ENCODE data around the gene AMY2A. TPM values are rescaled to one million over a fixed set of nuclear protein-coding genes. Genes with fewer than 3 reads are reported as not detected.
"Not testable (repeated sequence)": the region's sequence is repeated elsewhere in the genome, so short reads cannot be mapped to it uniquely, and the experiment has no call there.

AMY2A gene
- not detected in 2 replicates for polyA plus RNA-seq (2011; rRNA removed)
- polyA minus RNA-seq (2011; rRNA and poly(A)+ RNA removed), result not detected in 2 replicates

DNA sequence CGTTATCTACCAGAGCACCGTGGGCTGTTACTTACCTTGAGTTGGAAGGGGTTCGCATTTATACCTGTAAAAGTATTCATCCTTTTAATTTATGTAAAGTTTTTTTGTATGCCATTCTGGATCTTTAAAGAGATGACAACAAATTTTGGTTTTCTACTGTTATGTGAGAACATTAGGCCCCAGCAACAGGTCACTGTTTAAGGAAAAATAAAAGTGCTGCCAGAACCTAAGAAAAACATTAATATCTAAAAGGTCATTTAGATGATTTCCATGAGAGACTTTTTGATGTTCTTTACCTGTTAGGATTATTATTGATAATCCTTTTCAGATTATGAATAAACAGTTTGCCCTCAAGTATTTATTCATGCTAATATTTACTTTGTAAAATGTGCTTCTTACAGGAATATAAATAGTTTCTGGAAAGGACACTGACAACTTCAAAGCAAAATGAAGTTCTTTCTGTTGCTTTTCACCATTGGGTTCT is at the start of gene AMY2A:
Gene AMY2A (plus strand): TSS at position 434 of the 484 bp plus-strand sequence. CDS start 14 bp downstream, at position 448.
- CTCF ChIA-PET, result not testable (repeated sequence)

DNA sequence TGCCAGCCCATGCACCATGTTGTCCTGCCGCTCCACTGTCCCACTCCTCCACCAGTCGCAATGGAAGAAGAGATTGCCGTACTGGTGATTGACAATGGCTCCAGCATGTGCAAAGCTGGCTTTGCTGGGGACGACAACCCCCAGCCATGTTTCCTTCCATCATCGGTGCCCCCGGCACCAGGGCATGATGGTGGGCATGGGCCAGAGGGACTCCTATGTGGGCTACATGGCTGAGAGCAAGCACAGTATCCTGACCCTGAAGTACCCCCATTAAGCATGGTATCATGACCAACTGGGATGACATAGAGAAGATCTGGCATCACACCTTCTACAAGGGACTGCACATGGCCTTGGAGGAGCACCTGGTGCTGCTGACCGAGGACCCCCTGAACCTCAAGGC is 47.7 kb upstream of the AMY2A start:
- TF ChIP-seq, protein P1, sequence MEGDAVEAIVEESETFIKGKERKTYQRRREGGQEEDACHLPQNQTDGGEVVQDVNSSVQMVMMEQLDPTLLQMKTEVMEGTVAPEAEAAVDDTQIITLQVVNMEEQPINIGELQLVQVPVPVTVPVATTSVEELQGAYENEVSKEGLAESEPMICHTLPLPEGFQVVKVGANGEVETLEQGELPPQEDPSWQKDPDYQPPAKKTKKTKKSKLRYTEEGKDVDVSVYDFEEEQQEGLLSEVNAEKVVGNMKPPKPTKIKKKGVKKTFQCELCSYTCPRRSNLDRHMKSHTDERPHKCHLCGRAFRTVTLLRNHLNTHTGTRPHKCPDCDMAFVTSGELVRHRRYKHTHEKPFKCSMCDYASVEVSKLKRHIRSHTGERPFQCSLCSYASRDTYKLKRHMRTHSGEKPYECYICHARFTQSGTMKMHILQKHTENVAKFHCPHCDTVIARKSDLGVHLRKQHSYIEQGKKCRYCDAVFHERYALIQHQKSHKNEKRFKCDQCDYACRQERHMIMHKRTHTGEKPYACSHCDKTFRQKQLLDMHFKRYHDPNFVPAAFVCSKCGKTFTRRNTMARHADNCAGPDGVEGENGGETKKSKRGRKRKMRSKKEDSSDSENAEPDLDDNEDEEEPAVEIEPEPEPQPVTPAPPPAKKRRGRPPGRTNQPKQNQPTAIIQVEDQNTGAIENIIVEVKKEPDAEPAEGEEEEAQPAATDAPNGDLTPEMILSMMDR (IDR thresholded peaks at IDR 0.05; ENCODE audit: insufficient read depth, low read depth, low read length), result no peak
- DNase-seq (ENCODE audit: low read depth), result no peak
- H3K27me3 ChIP-seq (ENCODE audit: control insufficient read depth, insufficient read depth, low read length), result no peaks in the 10 kb centered on the region
- ChIA-PET POLR2A (no interaction called here), CTCF (no interaction called here)
- H3K4me3 ChIP-seq (ENCODE audit: low read depth, low read length), result no peak overlapping the region
- H3K36me3 ChIP-seq (ENCODE audit: control insufficient read depth, insufficient read depth, low read length), result no peaks in the 10 kb centered on the region

More for the DNA sequence above, at the start of gene AMY2A:
- H3K36me3 ChIP-seq (ENCODE audit: control insufficient read depth, insufficient read depth, low read length); DNase-seq (ENCODE audit: low read depth); POLR2A ChIA-PET; H3K27me3 ChIP-seq (ENCODE audit: control insufficient read depth, insufficient read depth, low read length); H3K4me3 ChIP-seq (ENCODE audit: low read depth, low read length): not testable (repeated sequence)

DNA sequence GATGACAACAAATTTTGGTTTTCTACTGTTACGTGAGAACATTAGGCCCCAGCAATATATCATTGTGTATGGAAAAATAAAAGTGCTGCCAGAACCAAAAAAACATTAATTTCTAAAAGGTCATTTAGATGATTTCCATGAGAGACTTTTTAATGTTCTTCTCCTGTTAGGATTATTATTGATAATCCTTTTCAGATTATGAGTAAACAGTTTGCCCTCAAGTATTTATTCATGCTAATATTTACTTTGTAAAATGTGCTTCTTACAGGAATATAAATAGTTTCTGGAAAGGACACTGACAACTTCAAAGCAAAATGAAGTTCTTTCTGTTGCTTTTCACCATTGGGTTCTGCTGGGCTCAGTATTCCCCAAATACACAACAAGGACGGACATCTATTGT is 45.9 kb upstream of the AMY2A start, which contains the start of gene AMY2B:
Gene AMY2B (plus strand): TSS at position 301 of the 400 bp plus-strand sequence. CDS start 14 bp downstream, at position 315.
- H3K36me3 ChIP-seq (ENCODE audit: control insufficient read depth, insufficient read depth, low read length); CTCF ChIA-PET; DNase-seq (ENCODE audit: low read depth); H3K4me3 ChIP-seq (ENCODE audit: low read depth, low read length); H3K27me3 ChIP-seq (ENCODE audit: control insufficient read depth, insufficient read depth, low read length); POLR2A ChIA-PET: not testable (repeated sequence)

DNA sequence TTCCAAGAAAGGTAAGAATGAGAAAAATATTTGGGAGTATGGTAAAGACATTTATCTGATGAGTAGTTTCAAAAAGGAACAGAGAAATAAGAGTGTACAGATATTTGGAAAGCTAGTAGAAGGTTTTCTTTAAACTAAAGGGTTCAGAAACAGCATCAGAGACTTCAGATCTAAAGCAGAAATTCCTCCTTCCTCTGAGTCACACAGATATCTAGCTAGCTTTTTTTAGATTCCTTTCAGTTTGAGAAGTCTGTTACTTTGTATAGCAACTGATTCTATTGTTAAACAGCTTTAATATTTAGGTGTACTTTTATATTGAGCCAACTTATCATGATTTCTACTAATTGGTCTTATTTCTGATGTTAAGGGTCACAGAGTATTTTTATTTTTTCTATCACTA is 41.2 kb upstream of the AMY2A start:
- CTCF ChIA-PET, result no interaction called here
- Histone ChIP-seq H3K27me3 (ENCODE audit: control insufficient read depth, insufficient read depth, low read length) (no peaks in the 10 kb centered on the region), H3K4me3 (ENCODE audit: low read depth, low read length) (no peak overlapping the region), H3K36me3 (ENCODE audit: control insufficient read depth, insufficient read depth, low read length) (no peaks in the 10 kb centered on the region)
- TF ChIP-seq, protein P1 (IDR thresholded peaks at IDR 0.05; ENCODE audit: insufficient read depth, low read depth, low read length), result no peak
- POLR2A ChIA-PET, result no interaction called here
- no peak for DNase-seq (ENCODE audit: low read depth)

DNA sequence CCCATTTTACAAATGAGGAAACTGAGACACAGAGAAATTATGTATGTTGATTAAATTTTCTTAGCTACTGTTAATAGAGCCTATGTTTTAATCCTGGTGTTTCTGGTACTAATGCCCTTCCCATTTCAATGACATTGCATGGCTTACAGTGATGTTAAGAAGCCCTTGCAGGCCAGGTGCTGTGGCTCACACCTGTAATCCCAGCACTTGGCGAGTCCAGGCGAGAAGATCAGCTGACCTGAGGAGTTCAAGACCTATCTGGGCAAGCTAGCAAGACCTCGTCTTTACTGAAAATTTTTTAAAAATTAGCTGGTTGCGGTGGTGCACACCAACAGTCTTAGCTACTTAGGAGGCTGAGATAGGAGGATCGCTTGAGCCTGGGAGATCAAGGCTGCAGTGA is 40.4 kb upstream of the AMY2A start:
- H3K36me3 ChIP-seq (ENCODE audit: control insufficient read depth, insufficient read depth, low read length); CTCF ChIA-PET; DNase-seq (ENCODE audit: low read depth); H3K4me3 ChIP-seq (ENCODE audit: low read depth, low read length); POLR2A ChIA-PET; H3K27me3 ChIP-seq (ENCODE audit: control insufficient read depth, insufficient read depth, low read length): not testable (repeated sequence)

DNA sequence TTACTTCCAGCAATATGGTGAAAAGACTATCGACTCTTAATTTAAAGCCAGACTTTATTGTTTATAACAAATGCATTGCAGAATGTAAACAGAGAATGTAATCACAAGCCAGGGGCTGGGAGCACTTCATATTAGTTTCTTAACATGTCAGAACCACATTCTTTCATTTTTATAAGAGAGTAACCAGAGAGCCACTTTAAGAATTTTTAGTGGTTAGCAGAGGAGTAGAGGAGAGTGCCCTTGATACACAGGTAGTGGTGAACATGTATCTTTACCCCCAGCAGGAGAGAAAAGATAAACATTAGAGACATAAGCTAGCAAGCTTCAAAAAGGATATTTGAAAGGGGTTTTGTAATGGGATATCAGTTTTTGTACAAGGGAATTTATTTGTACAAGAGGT is 34.8 kb upstream of the AMY2A start:
- TF ChIP-seq, protein P1 (IDR thresholded peaks at IDR 0.05; ENCODE audit: insufficient read depth, low read depth, low read length), result no peak
- DNase-seq (ENCODE audit: low read depth), result no peak
- Histone ChIP-seq H3K36me3 (ENCODE audit: control insufficient read depth, insufficient read depth, low read length) (no peaks in the 10 kb centered on the region), H3K4me3 (ENCODE audit: low read depth, low read length) (no peak overlapping the region), H3K27me3 (ENCODE audit: control insufficient read depth, insufficient read depth, low read length) (no peaks in the 10 kb centered on the region)
- ChIA-PET CTCF (no interaction called here), POLR2A (no interaction called here)

DNA sequence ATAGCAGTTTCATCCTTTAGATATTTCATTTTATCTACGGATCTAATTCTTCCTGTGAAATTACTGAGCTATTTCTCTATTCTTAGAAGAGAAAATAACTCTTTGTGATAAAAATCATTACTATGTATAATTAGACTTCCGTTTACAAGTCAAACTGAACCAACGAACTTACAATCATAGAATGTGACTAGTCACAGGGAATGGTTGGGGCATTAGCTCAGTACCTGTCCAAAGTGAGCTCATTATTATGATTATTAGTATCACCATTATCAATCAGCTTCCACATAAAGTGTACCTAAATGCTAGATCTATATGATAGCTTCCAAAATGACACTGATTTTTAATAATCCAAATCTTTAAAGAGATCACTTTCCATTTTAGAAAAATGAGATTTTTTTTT is 33.3 kb upstream of the AMY2A start:
- no peak for DNase-seq (ENCODE audit: low read depth)
- Histone ChIP-seq H3K36me3 (ENCODE audit: control insufficient read depth, insufficient read depth, low read length) (no peaks in the 10 kb centered on the region), H3K27me3 (ENCODE audit: control insufficient read depth, insufficient read depth, low read length) (no peaks in the 10 kb centered on the region), H3K4me3 (ENCODE audit: low read depth, low read length) (no peak overlapping the region)
- CTCF ChIA-PET, result no interaction called here
- POLR2A ChIA-PET, result no interaction called here
- TF ChIP-seq, protein P1 (IDR thresholded peaks at IDR 0.05; ENCODE audit: insufficient read depth, low read depth, low read length), result no peak

All from BJ (cell line).